Stimulated activated CD8-positive, alpha-beta memory T cell treated with anti-CD3 and anti-CD28 coated beads, Interleukin-4, amount 100 ng/mL, for 24 hours (primary cell): ENCODE results near the gene ERMAP.

ENCODE experiments used
- DNase-seq: peaks from one replicate; pipeline ENCODE4 v3.0.0-alpha.2; 2020; ENCODE audit warnings: low read depth

Gene ERMAP

GRCh38 chr1:42873670-42874069 lies 56.7 kb downstream of the ERMAP start:
- no peak for DNase-seq

- DNase-seq = no peak
These were observed 59.1 kb downstream of the ERMAP start for GRCh38 chr1:42876009-42876408.

- no peak for DNase-seq
These were observed 60.5 kb downstream of the ERMAP start for GRCh38 chr1:42877380-42877779.

GRCh38 chr1:42880384-42880783 lies 63.5 kb downstream of the ERMAP start:
- no peak for DNase-seq

DNA sequence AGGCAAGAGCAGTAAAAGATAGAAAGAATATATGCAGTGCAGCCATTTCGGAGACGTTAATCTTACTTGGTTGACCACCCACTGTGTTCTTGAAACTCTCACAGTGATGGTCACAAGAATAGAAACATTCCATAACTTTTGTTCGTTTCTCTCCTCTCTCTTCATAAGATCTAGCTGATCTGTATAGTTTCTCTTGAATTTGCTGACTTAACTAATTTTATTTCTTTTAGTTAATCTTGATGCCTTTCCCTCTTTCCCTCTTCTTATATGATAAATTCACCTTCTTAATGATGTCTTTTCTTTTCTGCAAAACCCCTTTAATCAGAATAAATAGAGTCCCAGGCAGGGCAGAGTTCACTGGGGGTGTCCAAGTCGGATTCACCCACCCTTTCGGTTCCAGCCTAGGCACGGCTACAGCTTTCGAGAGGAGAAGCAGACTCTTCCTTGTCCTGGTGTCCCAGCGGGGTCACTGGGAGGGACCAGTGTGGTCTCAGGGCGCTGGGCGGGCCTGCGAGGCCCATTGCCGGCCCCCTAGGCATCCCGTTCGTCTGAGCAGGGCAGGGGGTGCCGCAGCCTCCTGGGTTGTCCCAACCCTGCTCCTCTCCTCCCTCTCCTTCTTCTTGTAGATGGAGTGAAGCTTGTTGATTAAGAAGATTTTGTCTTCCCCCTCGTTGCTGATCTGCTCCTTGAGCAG lies 69.3 kb downstream of the ERMAP start:
- DNase-seq = no peak

DNA sequence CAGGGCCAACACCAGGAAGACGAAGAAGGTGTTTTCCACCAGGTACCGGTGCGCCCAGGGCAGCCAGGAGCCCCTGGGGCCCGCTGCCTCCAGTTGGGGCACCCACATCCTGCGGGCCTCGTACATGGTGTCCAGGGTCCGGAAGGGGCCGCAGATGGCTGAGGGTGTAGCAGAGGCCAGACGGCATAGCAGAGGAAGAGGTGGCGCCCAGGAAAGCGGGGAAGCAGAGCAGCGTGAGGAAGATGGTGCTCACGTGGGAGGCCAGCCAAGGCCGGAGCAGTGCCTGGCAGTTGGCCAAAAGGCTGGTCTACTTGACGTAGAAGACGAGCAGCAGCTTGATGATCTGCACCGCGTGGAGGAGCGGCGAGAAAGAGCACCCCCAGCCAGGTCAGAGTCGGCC lies 69.9 kb downstream of the ERMAP start:
- no peak for DNase-seq

- no peak for DNase-seq
These were observed 70.4 kb downstream of the ERMAP start for GRCh38 chr1:42887366-42887765.

- no peak for DNase-seq
These were observed 71.2 kb downstream of the ERMAP start for GRCh38 chr1:42888013-42888633.

DNA sequence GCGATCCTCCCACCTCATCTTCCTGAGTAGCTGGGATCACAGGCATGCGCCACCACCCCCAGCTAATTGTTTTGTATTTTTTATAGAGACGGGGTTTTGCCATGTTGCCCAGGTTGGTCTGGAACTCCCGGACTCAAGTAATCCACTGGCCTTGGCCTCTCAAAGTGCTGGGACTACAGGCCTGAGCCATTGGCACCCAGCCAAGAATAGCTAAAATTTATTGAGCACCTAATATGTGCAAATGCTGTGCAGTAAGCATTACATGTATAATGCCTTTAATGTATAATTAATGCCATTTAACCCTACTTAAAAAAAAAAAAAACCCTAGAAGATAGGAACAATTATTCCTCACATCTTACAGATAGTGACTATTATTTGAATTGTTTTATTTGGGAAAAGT lies 72.3 kb downstream of the ERMAP start:
- no peak for DNase-seq

DNA sequence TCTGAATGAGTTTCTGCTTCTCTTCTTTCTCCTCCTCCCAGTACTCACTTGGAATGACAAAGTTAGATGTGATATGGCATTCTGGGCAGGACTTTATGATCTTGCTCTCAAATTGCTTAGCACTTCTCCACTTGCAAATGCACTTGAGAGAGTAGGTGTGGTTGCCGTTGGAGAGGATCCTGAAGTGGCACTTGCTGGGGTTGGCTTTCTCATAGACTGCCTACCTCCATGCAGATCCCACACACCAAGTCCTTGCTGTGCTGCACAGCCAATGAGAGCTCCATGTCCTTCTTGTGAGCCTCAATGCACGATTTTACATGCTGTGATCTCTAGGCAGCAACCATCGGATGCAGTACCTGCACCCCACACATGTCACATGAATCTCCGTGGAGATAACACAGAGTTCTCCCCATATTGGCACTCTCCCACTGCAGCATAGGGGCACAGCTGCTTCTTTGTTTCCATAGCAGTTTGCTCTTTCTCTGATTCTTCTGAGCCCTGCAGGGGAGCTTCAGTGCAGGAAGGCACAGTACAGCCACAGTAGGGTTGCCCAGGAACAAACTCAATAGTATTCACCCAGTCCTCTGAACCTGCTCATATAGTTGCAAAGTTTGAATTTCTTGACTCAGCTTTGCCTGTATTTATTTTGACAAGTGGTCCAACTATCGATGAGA lies 74.7 kb downstream of the ERMAP start:
- no peak for DNase-seq
